ENCODE measurements around the gene RIOX2. TPM values are rescaled to one million over a fixed set of nuclear protein-coding genes. Genes with fewer than 3 reads are reported as not detected.

The RIOX2 gene
- total and polyA plus RNA-seq, 12 donors = 8.4 to 48.0 (median 19.5) TPM

DNA sequence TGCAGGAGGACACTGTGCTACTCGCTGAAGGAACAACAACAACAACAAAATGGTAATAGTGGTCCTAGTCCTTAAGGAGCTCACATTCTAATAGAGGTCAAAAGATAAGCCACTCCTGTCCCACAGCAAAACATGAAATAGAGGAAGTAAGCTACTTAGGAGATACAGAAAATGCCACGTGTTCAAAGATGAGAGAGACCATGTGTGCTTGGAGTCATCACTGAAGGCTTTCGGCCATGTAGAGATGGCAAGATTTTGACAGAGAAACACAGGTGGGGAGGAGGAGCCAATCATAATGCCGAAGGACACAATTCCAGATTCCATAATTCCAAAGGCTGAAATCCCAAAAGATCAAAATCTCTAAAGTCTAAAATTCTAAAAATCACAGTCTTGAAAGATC lies 24.8 kb upstream of the RIOX2 start:
- 79 to 89% (median 84%) methylated on average over 4 of the region's 4 CpGs for WGBS, 4 donors
- TF ChIP-seq, protein P1, sequence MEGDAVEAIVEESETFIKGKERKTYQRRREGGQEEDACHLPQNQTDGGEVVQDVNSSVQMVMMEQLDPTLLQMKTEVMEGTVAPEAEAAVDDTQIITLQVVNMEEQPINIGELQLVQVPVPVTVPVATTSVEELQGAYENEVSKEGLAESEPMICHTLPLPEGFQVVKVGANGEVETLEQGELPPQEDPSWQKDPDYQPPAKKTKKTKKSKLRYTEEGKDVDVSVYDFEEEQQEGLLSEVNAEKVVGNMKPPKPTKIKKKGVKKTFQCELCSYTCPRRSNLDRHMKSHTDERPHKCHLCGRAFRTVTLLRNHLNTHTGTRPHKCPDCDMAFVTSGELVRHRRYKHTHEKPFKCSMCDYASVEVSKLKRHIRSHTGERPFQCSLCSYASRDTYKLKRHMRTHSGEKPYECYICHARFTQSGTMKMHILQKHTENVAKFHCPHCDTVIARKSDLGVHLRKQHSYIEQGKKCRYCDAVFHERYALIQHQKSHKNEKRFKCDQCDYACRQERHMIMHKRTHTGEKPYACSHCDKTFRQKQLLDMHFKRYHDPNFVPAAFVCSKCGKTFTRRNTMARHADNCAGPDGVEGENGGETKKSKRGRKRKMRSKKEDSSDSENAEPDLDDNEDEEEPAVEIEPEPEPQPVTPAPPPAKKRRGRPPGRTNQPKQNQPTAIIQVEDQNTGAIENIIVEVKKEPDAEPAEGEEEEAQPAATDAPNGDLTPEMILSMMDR (IDR thresholded peaks at IDR 0.05) = no peak
- no peak for TF ChIP-seq POLR2A (IDR thresholded peaks at IDR 0.05)
- H3K36me3 ChIP-seq (replicated peaks in 1 of 2) = no peaks in the 10 kb centered on the region

DNA sequence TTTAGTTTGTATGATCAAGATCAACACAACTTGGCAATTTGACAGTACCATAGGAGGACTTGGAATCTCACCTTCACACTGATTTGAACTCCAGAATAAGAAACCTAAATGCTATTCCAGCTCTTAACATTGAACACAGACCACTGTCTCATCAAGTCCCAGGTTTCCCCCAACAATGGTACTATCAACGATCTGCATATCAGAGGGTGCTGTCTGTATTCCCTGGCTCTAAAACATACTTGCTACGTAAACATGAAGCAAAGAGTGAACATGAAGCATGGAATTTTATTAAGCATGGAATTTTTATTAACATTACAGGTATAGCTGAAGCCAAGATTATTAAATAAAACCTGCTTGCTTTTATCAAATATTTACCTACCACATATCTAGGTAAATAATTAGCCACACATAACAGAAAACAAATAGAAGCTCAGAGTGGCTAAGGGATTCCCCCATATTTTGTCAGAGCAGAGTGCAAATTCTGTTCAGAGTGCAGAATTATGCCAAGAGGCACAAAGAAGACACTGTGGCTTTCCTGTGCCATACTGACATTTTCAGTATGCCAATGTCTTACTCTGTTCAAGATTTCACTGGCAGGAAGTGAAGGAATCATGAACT lies 22.2 kb upstream of the RIOX2 start:
- Histone ChIP-seq H3K9me3 (replicated peaks in 1 of 3) (no peaks in the 10 kb centered on the region), H3K36me3 (replicated peaks in 1 of 2) (no peaks in the 10 kb centered on the region), H3K27ac (no peak overlapping the region), H3K27me3 (no peaks in the 10 kb centered on the region), H3K4me1 (replicated peaks in 1 of 2) (no peaks in the 10 kb centered on the region), H3K4me3 (no peak overlapping the region)
- intact Hi-C loops (cut with DNase I) = no loop called here
- TF ChIP-seq, protein P1 (IDR thresholded peaks at IDR 0.05) = no peak
- no peak for TF ChIP-seq POLR2A (IDR thresholded peaks at IDR 0.05)
- 76 to 79% (median 77%) methylated on average over 2 of the region's 2 CpGs for WGBS, 4 donors
- no peak for DNase-seq

More for the DNA sequence above, 24.8 kb upstream of the RIOX2 start:
- Histone ChIP-seq H3K27ac (no peak overlapping the region), H3K27me3 (no peaks in the 10 kb centered on the region), H3K9me3 (replicated peaks in 1 of 3) (no peaks in the 10 kb centered on the region), H3K4me3 (no peak overlapping the region), H3K4me1 (replicated peaks in 1 of 2) (no peaks in the 10 kb centered on the region)
- intact Hi-C loops (cut with DNase I) = no loop called here
- DNase-seq = no peak

DNA sequence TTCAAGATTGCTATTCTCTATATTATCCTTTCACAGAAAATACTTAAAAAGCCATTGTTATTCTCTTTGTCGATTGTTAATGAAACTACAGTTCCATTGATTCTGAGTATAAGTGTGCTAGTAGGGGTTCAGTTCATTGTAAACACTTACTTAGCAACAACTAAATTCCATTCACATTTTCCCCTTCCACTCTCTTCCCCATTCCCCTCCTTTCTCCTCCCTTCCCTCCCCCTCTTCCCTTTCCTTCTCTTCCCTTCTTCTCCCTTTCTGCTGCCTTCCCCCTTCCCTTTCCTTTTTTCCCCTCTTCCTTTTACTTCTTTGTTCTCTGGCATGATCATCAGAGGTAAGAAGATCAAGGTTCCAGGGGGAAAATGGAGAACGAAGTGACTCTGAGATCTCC lies 21.3 kb upstream of the RIOX2 start:
- H3K36me3 ChIP-seq (replicated peaks in 1 of 2) = no peaks in the 10 kb centered on the region
- intact Hi-C loops (cut with DNase I) = no loop called here
- H3K9me3 ChIP-seq (replicated peaks in 1 of 3) = no peaks in the 10 kb centered on the region
- no peaks in the 10 kb centered on the region for H3K4me1 ChIP-seq (replicated peaks in 1 of 2)
- no peaks in the 10 kb centered on the region for H3K27me3 ChIP-seq
- no peak overlapping the region for H3K27ac ChIP-seq
- TF ChIP-seq POLR2A (IDR thresholded peaks at IDR 0.05) = no peak
- TF ChIP-seq, protein P1 (IDR thresholded peaks at IDR 0.05) = no peak
- H3K4me3 ChIP-seq = no peak overlapping the region
- WGBS, 4 donors = 63 to 73% (median 68%) methylated on average over 2 of the region's 2 CpGs
- no peak for DNase-seq

DNA sequence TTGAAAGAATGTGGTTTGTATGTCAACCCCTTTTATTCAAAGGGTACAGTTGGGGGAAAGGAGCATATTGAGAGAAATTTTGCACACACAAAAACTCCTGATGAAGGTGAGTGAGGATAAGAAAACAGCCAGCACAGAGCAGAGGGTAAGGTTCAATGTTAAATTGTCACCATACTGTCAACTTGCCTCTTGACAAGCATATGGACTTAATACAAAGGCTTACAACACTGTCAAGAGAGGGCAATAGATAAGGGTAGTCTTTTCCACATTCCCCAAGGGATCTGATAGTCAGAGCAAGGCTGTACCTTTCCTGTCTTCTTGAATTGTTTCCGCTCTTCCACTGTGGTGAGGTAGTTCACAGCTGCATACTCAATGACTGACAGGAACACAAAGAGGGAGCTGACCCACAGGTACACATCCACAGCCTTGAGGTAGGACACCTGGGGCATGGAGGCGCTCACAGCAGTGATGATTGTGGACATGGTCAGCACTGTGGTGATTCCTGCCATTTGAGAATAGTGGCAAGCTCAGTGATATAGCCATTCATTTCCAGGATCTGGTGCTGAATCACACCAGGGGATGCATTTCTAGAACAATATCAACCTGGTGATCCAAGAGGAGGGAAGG lies 20.4 kb upstream of the RIOX2 start:
- Histone ChIP-seq H3K36me3 (replicated peaks in 1 of 2) (no peaks in the 10 kb centered on the region), H3K27me3 (no peaks in the 10 kb centered on the region), H3K9me3 (replicated peaks in 1 of 3) (no peaks in the 10 kb centered on the region), H3K4me3 (no peak overlapping the region), H3K4me1 (replicated peaks in 1 of 2) (no peaks in the 10 kb centered on the region), H3K27ac (no peak overlapping the region)
- 87 to 100% (median 90%) methylated on average over 2 of the region's 2 CpGs for WGBS, 4 donors
- TF ChIP-seq, protein P1 (IDR thresholded peaks at IDR 0.05) = no peak
- TF ChIP-seq POLR2A (IDR thresholded peaks at IDR 0.05) = no peak
- DNase-seq = no peak
- intact Hi-C loops (cut with DNase I) = no loop called here
